Tongue (tissue), 2 donors: Measurements from ENCODE around the gene KRTAP10-7. TPM values are rescaled to one million over a fixed set of nuclear protein-coding genes. Genes with fewer than 3 reads are reported as not detected.
"Not testable (repeated sequence)": the region's sequence is repeated elsewhere in the genome, so short reads cannot be mapped to it uniquely, and the experiment has no call there.

Experiments
- DNase-seq: peaks from one replicate; pipeline ENCODE4 v3.0.0-alpha.2; 2015
- total RNA-seq: library from RNA; depleted of rRNA; stranded (reverse); fragments of >200 nt; gene quantifications from one replicate; pipeline ENCODE4 v1.2.3, GENCODE V29; 2014

Gene KRTAP10-7
- total RNA-seq, 1 donor from 2014 or later = not detected

DNA sequence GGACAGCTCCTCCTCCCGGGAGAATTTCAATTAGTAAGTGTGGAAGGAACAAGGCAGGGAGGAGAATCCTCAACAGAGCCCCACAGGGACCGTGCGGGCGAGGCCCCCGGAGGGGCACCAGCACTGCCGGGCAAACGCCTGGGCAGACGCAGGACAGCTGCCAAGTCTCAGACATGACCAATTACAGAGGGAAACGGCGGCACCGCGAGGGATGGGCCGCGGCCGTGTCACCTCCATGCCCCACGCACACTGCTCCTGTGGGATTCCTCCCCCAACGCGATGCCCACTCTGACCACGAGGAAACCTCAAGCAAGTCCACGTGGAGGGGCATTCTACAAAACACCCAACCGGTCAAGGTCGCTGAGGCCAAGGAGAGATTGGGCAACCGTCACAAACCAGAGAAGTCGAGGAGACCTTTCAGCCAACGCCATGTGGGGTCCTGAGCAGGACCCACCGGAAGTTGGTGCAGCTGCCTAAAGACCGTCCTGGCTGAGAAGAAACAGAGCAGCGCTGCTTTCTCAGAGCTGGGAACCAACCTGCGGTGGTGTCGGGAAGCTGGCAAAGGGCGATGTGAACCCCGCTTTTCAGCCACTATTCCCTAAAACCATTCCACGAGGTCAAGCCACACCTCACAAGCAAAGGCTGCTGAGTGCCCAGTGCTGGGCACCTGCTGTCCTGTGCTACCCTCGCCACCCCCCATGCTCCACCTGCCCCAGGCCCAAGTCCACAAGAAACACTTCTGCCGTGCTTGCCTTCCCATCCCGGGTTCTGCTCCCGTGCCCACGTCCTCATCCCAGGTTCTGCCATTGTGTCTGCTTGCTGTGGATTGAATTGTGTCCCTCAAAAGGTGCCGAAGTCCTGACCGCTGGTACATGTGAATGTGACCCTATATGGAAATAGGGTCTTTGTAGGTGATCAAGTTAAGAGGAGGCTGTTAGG, 28.3 kb upstream of the KRTAP10-7 start:
- DNase-seq = no peak

DNA sequence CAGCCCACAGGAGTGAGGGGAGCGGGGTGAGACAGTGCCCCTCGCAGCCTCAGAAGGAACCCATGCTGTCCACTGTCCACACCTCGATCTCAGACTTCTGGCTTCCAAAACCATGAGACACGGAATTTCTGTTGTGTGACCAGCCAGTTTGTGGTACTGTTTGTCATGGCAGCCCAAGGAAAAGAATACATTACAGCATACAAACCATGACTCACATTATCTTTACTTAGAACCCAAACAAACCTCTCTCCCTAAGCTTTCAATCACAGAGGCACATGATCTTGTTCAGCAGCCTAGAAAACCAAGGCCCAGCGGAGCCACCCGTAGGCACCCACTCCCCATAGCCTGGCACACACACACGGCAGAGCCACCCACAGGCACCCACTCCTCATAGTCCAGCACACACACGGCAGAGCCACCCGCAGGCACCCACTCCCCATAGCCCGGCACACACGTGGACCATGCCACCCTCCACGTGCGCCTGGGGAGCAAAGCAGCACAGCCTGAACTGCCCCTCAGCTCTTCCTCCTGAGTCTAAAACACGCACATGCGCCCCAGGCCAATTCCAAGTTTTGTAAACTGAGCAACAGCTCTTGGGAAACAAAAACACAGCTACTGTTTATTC, 27.3 kb upstream of the KRTAP10-7 start:
- DNase-seq = no peak

DNA sequence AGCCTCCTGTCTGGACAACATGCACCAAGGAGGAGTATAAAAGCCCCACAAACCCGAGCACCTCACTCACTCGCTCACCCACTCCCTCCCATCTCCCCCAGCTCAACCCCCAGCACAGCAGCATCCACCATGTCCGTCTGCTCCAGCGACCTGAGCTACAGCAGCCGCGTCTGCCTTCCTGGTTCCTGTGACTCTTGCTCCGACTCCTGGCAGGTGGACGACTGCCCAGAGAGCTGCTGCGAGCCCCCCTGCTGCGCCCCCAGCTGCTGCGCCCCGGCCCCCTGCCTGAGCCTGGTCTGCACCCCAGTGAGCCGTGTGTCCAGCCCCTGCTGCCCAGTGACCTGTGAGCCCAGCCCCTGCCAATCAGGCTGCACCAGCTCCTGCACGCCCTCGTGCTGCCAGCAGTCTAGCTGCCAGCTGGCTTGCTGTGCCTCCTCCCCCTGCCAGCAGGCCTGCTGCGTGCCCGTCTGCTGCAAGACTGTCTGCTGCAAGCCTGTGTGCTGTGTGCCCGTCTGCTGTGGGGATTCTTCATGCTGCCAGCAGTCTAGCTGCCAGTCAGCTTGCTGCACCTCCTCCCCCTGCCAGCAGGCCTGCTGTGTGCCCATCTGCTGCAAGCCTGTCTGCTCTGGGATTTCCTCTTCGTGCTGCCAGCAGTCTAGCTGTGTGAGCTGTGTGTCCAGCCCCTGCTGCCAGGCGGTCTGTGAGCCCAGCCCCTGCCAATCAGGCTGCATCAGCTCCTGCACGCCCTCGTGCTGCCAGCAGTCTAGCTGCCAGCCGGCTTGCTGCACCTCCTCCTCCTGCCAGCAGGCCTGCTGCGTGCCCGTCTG, 26.6 kb upstream of the KRTAP10-7 start, which contains the start of gene KRTAP10-4:
TSS of gene KRTAP10-4 (plus strand) at position 100 of the 827 bp plus-strand sequence. CDS start at position 130, 30 bp downstream.
- not testable (repeated sequence) for DNase-seq

DNA sequence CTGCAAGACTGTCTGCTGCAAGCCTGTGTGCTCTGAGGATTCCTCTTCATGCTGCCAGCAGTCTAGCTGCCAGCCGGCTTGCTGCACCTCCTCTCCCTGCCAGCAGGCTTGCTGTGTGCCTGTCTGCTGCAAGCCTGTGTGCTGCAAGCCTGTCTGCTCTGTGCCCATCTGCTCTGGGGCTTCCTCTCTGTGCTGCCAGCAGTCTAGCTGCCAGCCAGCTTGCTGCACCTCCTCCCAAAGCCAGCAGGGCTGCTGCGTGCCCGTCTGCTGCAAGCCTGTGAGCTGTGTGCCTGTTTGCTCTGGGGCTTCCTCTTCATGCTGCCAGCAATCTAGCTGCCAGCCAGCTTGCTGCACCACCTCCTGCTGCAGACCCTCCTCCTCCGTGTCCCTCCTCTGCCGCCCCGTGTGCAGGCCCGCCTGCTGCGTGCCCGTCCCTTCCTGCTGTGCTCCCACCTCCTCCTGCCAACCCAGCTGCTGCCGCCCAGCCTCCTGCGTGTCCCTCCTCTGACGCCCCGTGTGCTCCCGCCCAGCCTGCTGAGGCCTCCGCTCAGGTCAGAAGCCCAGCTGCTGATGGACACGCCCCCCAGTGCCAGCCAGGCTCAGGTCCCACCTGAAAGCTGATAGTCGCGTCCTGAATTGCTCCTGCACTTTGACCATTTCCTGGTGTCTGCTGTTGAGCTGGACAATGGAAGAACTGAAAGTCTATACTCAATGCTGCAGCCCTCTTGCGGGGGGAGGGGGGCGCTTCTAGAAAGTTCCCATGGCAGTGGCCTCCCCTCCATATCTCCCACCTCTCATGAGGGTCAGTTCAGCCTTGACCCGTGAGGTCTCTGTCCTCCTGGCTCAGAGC, 25.7 kb upstream of the KRTAP10-7 start:
- DNase-seq = no peak

DNA sequence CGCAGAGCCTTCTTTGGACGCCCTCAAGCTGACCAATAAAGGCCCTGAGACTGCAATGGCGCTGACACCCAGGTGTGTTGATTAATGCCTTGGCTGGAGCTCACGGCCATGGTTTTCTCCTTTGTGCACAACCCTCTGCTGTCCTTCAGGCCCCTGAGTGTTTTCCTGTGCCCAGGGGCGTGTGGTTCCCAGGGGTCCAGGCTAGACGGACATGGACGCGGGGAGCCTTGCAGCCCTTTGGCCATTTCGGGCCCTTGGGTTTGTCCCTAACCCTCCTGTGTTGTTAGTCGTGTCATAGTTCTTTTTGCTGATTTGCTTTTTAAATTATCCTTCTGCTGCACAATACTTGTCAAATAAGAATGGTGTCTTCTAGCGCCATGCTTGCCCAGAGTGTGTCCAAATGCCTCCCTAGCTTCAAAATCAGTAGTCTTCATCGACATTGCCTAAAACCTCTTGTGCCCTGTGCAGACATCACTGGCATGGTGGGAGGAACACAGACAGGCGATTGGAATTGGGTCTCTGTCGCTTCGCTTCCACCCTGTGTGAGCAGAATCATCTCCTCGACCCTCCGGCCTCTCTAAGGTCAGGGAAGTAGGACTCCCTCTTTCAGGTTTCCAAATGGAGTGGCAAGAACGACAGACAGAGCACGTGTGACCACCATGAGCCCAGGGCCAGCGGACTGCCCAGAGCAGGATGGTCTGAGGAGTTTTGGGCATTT, 24.9 kb upstream of the KRTAP10-7 start:
- DNase-seq = no peak

DNA sequence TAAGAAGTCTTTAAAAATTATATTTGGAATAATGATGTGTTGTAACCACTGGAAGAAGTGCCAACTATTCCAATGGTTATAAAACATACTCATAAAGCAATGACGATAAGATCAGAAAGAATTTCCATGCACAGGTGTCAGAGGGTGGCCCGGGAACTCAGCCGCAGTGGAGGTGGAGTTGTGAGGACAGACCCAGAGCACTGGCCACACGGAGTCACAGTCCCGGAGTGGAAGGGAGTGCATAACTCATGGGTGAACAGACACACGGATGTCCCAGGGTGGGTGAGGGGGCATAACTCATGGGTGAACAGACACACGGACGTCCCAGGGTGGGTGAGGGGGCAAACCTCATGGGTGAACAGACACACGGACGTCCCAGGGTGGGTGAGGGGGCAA, 24.4 kb upstream of the KRTAP10-7 start:
- no peak for DNase-seq

DNA sequence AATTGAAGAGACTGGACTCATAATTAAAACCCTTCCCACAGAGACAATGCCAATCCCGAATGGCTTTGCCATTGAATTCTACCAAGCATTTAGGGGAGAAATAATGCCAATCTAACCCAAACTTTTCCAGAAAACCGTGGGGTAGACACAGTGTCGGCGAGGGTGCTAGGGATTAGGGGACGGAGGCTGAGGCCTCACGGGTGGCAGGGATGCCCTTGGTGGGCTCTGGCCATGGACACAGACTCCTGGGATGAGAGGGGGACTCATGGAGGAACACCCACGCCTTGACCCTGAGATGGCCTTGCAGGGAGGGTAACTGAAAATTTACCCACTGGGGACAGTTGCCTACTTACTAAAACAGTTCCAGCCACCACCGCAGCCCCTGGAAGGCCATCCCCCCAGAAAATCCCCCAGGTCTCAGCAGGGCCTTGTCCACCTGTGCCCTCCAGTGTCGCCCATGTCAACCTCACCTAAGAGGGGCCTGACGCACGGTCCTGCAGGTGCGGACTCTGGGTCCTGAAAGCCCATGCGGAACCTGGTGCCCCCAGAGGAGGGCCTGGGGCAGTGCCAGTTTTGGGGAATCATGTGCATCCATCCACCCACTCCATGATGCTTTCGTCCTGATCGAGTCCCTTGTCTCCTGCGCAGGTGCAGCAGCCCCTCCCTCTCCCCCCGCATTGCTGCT, 21.9 kb upstream of the KRTAP10-7 start:
- no peak for DNase-seq

DNA sequence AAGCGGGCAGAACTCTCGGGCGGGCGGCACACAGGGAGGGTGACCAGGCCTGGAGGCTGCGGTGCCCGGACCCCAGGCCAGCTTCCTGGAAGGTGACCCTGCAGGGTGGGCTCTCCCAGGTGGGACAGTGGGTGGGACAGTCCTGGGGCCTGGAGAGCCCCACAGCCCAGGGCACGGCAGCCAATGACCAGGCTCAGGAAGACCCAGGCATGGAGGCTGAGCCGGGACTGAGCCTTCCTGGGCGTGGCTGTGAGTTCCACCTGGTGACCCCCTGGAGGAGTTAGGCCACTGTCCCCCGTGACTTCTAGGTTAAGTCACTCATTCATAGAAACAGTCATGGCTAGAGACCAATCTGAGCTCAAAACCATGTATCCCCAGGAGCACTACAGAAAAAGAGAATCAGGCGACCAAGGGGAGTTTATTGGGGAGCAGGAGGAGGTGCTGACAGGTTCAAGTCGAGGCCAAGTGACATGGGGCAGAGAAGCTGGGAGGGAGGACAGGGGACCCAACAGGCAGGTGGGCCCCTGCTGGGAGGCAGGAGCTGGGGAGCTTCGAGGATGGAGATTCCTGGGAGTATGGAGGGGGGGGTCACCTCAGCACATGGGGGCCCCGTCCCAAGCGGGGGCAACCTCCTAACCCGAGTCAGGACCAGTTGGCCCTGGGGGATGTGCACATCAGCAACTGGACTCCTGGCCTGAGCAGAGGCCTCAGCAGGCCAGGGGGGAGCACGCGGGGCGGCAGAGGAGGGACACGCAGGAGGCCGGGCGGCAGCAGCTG, 21.2 kb upstream of the KRTAP10-7 start:
- DNase-seq = no peak

DNA sequence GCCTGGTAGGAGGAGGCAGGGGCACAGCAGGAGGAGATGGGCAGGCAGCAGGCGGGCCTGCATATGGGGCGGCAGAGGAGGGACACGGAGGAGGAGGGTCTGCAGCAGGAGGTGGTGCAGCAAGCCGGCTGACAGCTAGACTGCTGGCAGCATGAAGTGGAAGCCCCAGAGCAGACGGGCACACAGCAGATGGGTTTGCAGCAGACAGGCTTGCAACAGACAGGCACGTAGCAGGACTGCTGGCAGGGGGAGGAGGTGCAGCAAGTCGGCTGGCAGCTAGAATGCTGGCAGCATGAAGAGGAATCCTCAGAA, 20.6 kb upstream of the KRTAP10-7 start:
- DNase-seq = no peak

DNA sequence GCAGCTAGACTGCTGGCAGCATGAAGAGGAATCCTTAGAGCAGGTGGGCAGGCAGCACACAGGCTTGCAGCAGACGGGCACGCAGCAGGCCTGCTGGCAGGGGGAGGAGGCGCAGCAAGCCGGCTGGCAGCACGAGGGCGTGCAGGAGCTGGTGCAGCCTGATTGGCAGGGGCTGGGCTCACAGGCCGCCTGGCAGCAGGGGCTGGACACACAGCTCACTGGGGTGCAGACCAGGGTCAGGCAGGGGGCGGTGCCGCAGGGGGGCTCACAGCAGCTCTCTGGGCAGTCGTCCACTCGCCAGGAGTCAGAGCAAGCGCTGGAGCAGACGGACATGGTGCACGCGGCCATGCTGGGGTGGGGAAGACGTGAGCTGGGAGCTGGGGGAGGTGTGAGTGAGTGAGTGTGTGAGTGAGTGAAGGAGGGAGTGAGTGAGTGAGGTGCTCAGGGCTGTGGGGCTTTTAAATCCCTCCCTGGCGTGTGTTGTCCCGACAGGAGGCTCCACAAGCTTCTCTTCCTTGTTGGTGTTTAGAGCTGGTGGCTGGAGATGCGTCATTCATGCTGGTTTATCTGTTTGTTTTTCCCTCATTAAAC, 20.1 kb upstream of the KRTAP10-7 start, which contains the start of gene KRTAP10-5:
TSS of gene KRTAP10-5 (minus strand) at position 374 of the 591 bp plus-strand sequence. CDS start at position 348, 26 bp downstream.
- not testable (repeated sequence) for DNase-seq

DNA sequence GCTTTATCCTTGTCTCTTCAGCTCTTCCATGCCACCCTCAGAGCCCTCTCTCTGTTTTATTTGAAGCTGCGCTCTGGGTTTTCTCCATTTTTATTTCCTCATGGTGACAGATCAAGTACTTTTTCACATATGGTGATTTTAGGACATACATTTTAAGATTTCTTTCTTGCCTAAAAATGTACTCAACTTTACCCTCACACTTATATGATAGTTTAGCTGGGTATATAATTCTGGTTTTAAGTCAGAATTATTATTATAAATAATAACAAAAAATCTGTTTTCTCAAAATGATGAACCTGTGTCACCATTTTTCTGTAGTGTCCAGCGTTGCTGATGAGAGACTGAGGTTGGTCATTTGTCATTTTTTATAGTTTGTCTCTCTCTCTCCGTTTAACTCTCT, 19.2 kb upstream of the KRTAP10-7 start:
- DNase-seq = no peak

DNA sequence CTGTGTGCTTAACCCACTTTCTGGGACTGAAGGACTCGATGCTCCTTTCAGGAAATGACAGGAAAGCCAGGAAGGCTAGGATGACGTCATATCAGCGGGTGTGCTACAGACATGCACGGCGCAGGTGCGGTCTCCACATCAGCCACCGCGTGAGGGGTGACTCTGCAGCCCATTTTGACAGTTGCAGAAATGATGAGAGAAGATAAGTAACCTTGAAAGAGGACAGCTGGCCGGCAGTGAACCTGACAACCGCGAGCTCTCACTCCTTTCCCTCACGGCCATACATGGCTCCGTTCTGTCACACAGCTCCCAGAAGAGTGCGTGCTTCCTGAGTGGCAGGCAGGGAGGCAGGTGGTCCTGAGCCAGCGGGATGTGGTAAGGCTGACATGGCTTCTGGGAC, 18.3 kb upstream of the KRTAP10-7 start:
- DNase-seq = no peak

DNA sequence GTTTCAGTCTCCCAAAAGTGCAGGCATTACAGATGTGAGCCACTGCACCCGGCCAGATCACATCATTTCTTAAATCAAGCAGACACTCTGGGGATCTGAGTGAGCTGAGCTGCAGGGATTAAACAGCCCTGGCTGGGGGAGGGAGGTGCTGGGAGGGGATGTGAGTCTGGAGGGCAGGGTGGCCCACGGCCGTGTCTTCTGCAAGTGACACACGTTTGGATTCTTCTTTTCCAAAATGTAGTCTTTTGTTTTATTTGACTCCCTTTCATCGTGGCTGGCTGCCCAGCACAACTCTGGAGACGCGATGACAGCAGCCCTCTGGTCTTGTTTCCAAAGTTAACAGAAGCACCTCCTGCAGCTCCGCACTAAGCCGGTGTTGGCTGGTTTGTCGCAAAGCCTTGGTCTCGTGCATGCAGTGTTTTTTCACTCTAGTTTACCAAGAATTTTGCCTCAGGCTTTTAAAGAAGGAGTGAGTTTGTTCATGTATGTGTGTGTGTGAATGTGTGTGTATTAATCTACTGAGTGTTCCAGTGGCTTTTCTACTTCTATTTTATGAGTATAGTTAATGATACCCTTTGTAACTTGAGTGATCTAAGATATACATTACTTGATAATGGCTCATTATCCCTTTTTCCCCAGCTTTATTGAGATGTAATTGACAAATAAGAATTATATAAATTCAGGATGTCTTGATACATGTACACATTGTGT, 17.2 kb upstream of the KRTAP10-7 start:
- peak; percentile 80 for DNase-seq

DNA sequence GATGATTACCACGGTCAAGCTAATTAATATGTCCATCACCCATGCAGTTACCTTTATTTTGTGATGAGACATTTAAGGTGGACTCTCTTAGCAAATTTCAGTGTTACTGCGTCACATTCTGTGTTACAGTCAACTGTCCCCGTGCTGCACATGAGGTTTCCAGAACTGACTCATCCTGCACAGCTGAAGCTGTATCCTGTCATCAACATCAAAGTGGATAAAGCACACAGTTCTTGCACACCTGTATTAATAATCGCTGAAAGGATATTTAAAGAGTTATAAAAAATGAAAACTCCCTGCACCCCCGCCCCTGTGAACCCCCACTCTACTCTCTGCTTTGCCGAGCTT, 16.6 kb upstream of the KRTAP10-7 start:
- DNase-seq = peak; percentile 9

DNA sequence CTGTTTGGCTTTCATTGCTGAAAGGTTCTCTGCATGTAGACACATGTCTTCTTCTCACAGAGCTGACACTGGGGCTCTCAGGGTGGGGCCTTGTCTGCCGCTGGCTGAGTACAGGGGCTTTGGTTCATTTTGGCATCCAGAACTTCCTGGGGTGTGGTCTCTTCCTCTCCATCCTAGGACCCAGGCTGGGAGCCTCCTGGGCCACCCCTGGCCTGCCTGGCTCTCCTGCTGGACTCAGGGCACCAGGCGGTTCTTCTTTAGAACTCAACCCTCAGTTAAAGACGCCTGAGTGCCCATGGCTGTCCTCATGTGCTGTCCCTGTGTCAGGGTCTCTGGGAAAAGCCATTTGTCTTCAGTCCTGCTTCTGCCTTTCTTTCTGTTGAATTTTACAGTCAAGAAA, 14.5 kb upstream of the KRTAP10-7 start:
- DNase-seq = no peak

DNA sequence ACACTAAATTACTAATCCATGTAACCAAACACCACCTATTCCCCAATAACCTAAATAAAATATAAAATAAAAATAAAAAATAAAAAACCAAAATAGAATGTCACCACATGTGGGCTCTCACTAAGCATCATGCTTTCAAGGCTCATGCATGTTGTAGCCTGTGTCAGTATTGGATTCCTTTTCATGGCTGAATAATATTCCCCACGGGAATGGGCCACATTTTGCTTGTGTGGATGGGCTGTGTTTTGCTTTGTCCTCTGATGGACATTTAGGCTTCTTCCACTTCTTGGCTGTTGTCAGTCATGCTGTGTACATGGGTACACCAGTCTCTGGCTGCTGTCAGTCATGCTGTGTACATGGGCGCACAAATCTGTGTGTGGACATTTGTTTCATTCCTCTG, 11.3 kb upstream of the KRTAP10-7 start:
- DNase-seq = no peak

DNA sequence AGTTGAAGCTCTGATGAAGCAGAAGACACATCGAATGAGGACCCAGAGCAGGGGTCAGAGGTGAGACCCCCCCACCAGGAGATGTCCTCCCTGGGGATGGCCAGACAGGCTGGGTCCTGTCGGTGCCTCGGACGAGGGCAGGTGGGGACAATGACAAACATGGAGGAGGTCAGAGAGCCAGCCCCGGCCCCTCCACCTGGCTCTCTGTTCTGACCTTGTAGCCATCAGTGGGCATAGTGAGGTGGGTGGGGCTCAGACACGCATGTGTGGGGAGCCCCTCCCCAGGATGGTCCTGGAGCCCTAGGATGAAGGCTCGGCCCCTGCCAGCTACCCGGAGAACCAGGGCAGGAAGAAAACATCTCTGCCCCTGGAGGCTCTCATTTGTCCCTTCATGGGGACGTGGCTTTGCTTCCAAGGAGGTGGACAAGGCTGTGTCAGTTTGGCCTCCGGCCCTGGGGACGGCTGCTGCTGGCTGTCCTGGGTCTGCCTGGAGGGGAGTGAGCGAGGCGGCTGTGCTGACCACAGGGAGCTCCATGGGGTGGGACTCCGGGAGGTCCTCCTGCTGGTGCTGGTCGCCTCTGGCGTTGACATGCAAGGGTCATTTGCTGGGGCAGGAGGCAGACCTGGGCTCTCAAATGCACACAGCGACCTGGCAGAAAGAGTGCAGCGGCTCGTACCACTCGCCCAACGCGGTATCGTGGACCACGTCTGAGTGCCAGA, 10.7 kb upstream of the KRTAP10-7 start:
- DNase-seq = no peak

DNA sequence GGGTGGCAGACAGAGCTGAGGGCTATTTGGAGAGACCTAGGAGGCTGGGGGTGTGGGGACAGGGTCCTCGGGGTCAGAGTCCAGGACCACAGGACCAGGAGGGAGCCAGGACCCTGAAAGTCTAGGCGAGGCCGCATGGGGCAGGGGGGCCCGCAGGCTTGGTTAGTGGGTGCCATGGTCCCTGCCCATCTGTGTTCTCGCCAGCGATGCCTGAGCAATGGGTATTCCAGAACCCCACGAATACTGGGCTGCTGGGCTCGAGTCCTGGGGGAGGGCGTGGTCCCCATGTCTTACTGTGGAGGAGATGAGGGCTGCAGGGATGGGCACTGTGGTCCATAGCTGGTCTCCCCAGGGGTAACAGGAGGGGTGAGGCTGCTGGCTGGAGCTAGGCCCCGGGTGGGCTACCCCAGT, 10.1 kb upstream of the KRTAP10-7 start:
- no peak for DNase-seq
